GM18858 (cell line): ENCODE measurements around the gene DDX54.

Source experiments
- ATAC-seq: cut with Tn5 transposase; IDR thresholded peaks from one replicate; pipeline ENCODE4 v1.9.1; 2021; ENCODE audit not compliant: unreplicated experiment

Gene DDX54, protein sequence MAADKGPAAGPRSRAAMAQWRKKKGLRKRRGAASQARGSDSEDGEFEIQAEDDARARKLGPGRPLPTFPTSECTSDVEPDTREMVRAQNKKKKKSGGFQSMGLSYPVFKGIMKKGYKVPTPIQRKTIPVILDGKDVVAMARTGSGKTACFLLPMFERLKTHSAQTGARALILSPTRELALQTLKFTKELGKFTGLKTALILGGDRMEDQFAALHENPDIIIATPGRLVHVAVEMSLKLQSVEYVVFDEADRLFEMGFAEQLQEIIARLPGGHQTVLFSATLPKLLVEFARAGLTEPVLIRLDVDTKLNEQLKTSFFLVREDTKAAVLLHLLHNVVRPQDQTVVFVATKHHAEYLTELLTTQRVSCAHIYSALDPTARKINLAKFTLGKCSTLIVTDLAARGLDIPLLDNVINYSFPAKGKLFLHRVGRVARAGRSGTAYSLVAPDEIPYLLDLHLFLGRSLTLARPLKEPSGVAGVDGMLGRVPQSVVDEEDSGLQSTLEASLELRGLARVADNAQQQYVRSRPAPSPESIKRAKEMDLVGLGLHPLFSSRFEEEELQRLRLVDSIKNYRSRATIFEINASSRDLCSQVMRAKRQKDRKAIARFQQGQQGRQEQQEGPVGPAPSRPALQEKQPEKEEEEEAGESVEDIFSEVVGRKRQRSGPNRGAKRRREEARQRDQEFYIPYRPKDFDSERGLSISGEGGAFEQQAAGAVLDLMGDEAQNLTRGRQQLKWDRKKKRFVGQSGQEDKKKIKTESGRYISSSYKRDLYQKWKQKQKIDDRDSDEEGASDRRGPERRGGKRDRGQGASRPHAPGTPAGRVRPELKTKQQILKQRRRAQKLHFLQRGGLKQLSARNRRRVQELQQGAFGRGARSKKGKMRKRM

GRCh38 chr12:113185180-113186032 lies at the start of gene DDX54, which contains the start of gene RITA1:
Gene DDX54, minus strand, starts transcription at chr12:113185478. Its CDS starts 27 bp downstream, at chr12:113185451.
Gene RITA1, plus strand, starts transcription at chr12:113185721. Its CDS starts 1,026 bp downstream, at chr12:113186747.
- ATAC-seq = peak; percentile 37

DNA sequence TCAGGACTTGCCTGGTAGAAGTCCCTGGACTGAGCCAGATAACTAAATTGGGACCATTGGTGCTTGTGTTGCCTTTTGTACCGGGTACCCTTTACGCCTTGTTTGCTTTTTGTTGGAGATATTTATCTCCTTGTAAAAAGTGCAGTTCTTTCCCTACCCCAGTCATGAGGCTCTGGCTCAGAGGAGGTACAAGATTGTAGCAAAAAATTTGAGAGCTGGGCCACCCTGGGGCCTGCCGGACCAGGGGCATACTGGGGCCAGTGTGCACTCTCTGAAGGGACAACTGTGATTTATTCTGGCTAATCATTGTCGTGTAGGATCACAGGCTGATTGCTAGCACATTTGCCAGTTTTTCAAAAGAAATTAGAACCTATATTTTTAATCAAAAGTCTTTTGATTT lies 49.2 kb upstream of the DDX54 start:
- no peak for ATAC-seq

- ATAC-seq = no peak
These were observed 48.7 kb upstream of the DDX54 start for GRCh38 chr12:113233967-113234366.

DNA sequence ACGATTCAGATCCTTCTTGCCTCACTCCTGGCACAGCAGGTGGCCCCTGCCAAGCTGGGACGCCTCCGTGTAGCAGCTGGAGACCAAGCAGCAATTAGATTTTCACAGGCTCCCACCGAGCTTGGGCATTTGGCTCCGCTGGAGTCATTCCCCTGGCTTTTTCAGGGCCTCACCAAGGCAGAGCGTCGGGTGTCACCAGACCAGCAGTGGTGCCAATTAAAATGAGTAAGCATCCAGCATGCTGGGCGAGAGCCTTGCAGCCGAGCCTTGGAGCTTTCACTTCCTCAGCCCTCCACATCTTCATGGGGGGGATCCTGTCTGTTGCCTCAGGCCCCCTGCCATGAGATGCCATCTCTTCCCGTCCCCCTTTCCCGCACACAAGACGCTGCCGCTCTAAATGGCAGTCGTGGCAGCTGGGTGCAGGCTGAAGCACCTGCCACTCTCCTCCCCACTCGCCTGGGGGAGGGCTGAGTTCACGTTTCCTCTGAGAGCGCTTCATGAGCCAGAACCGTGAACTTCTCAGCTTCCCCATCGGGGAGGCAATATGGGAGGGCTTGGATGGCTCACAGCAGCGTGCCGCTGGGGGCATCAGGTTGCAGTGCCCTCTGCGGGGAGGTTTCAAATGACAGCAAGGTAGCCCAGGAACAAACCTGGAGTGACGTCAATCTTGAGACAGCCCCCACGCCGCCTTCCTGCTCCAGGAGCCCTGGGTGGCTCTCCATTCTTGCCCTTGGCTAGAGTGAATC lies 47.7 kb upstream of the DDX54 start:
- peak; percentile 52 for ATAC-seq

DNA sequence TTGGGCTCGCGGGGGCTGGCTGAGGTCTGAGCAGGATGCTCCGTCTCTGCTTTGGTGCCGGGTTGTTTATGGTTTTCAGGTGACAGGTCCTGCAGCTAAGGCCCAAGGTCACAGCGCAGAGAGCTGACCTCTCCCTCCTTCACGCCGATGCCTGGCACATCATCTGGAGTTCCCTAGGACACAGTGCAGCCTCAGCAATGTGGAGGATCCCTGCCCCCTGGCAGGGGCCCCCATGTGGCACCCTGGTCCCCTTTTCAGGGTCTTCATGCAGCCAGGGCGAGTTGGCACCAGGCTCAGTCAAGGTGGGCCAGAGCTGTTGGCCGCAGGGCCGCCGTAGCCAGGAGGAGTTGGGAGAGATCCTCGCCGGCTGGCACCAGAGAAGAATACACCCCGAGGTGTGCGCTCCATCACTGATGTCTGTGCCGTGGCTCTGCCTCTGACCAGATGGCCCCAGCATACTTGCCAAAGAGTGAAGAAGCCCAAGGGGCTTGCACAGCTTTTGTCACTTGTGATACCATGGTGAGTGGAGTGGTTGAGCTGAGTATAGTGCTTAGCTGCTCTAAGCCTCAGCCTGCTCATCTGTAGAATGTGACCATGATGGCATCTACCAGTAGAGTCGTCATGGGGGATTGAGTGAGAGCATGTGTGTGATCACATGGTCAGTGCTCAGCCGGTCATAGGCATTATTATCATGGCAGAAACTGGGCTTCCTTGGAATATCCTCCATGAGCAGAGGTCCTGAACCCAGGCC lies 47.0 kb upstream of the DDX54 start:
- ATAC-seq = no peak

- ATAC-seq = no peak
These were observed 46.2 kb upstream of the DDX54 start for GRCh38 chr12:113231235-113232088.

DNA sequence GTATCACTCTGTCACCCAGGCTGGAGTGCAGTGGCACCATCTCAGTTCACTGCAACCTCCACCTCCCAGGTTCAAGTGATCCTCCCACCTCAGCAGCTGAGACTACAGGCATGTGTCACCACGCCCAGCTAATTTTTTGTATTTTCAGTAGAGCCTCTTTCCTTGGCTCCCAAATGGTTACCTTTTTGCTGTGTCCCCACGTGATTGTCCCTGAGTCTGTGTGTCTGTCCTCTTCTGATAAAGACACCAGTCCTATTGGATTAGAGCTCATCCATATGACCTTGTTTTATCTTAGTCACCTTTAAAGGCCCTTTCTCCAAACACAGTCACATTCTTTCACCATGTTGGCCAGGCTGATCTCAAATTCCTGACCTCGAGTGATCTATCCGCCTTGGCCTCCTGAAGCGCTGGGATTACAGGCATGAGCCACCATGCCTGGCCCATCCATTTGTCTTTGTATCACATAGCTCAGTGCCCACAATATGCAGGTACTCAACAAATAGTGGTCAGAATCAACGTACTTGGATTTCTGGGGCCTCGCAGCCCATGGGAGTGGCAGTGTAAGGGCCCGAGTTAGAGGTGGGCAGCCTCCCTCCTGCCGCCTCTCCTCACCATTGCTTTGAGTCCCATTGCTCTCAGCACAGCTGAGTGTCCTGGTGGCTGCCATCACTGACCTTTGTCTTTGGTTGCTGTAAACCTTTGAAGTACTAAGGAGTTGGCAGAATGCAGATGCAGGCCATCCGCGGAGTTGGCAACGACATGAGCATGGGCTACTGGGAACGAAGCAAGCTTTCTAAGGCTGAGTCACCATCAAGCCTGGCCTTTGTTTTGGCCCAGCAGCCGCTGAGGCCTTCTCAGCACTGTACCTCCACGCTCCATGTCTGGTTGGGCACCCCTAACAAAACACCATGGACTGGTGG lies 45.3 kb upstream of the DDX54 start:
- no peak for ATAC-seq

DNA sequence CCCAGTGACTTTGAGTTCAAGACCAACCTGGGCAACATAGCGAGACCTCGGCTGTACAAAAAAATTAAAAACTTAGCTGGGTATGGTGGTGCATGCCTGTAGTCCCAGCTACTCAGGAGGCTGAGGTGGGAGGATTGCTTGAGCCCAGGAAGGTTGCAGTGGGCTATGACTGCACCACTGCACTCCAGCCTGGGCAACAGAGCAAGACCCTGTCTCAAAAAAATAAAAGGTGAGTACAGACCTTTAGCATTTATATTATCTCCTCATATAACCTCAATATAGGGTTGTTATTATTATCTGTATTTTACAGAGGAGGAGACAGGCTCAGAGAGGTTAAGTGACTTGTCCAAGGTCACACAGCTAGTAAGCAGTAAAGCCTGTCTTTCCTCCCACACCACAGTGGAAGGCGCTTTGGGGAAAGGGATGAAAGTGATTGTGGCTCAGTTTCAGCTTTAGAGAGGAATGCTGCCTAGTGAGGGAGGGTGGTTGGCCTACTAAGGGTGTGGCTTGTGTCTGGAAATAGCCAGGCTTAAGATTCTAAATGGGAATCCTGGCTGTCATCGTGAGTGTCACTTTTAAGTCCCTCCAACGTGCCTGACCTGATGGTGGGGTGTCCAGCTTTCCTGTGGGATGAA lies 43.2 kb upstream of the DDX54 start:
- no peak for ATAC-seq

GRCh38 chr12:113227686-113228391 lies 42.6 kb upstream of the DDX54 start:
- no peak for ATAC-seq

DNA sequence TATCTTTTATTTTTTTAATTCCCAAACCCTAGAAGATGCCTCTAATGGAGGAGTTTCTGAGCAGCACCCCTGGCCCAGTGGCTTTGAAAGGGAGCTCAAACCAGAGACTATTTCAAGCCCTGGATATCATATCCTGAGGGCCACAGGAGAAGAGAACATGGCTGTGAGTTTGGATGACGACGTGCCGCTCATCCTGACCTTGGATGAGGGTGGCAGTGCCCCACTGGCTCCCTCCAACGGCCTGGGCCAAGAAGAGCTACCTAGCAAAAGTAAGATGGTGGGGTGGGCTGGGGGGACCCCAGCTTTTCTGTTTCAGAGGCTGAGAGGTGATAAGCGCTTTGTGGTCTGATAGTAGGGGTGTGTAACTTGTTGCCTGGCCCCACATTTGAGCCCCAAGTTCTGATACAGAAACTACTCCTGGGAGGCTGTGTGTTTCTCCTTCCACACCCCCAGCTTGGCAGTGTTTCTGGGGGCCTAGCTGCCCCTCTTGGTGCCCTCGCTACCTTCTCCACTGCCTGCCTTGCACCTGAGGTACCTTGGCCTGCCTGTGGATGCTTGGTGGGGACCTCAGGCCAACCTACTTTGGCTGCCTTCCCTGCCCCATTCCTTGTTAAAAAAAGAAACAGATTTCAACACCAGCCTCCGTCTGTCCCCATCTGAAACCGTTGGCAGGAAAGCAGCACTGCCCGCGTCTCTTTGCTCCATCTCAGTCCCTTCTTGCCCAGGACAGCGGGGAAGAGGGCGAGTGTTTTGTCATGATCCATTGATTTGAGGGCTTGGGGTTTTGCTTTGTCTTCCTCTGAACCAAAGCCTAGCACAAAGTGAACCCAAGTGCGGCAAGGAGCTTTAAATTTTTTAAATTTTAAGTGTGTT lies 41.7 kb upstream of the DDX54 start:
- no peak for ATAC-seq

DNA sequence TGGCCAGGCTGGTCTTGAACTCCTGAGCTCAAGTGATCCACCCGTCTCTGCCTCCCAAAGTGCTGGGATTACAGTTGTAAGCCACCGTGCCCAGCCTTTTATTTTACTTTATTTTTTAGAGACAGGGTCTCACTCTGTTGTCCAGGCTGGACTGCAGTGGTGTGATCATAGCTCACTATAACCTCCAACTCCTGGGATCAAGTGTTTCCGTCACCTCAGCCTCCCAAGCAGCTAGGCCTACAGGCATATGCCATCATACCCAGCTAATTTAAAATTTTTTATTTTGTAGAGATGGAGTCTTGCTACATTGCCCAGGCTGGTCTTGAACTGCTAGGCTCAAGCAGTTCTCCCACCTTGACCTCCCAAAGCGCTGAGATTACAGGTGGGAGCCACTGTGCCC lies 39.7 kb upstream of the DDX54 start:
- ATAC-seq = no peak

GRCh38 chr12:113222730-113223531 lies 37.7 kb upstream of the DDX54 start:
- no peak for ATAC-seq

- ATAC-seq = no peak
These were observed 36.9 kb upstream of the DDX54 start for GRCh38 chr12:113221997-113222729.
